ENCODE data around the gene RANBP1. TPM values are rescaled to one million over a fixed set of nuclear protein-coding genes. Genes with fewer than 3 reads are reported as not detected.

RANBP1 gene
- total RNA-seq, 1 donor from 2014 or later, result 233 TPM

DNA sequence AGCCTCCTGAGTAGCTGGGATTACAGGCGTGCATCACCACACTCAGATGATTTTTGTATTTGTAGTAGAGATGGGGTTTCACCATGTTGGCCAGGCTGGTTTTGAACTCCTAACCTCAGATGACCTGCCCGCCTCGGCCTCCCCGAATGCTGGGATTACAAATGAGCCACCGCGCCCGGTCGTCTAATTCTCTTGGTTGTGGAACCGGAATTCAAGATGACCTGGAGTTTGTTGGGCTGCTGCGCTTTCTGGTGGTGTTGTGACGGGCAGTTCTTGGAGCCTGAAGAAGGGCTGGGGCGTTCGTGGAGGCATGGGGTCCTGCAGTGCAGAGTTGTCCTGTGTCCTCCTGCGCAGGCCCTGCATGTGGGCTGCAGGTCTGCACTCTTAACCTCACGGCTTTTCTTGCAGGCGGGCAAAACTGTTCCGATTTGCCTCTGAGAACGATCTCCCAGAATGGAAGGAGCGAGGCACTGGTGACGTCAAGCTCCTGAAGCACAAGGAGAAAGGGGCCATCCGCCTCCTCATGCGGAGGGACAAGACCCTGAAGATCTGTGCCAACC lies 6.0 kb downstream of the RANBP1 start:
- intact Hi-C loops (cut with micrococcal nuclease), result no loop called here

DNA sequence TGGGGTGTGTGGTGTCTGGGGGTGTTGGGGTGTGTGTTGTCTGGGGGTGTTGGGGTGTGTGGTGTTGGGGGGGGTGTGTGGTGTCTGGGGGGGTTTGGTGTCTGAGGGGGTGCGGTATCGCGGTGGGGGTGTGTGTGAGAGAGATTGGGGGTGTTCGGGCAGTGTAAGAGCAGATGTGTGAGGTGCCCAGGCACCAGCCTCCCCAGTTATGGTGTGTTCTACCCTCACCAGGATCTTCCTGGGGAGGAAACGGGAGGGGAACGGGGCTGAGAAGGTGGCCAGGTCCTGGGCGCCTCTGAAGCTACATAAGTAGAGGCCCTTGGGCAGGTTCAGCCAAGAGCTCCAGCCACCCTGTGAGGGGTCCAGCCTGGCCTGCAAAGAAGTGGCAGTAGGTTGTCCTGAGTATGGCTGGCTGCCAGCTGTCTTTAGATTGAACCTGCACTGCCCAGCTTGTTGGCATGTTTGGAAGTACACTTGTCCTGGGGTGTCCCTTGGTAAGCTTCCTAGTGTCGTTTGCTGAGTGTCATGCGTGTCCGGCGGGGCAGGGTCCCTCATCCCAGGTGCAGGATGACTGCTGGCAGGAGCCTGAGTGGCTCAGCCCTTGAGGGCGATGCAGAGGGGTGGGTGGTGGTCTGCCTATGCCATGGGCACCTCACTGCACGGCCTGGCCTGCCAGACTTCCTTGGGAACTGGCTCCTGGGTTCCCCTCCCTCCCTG lies 7.6 kb downstream of the RANBP1 start:
- intact Hi-C loops (cut with micrococcal nuclease), result no loop called here

DNA sequence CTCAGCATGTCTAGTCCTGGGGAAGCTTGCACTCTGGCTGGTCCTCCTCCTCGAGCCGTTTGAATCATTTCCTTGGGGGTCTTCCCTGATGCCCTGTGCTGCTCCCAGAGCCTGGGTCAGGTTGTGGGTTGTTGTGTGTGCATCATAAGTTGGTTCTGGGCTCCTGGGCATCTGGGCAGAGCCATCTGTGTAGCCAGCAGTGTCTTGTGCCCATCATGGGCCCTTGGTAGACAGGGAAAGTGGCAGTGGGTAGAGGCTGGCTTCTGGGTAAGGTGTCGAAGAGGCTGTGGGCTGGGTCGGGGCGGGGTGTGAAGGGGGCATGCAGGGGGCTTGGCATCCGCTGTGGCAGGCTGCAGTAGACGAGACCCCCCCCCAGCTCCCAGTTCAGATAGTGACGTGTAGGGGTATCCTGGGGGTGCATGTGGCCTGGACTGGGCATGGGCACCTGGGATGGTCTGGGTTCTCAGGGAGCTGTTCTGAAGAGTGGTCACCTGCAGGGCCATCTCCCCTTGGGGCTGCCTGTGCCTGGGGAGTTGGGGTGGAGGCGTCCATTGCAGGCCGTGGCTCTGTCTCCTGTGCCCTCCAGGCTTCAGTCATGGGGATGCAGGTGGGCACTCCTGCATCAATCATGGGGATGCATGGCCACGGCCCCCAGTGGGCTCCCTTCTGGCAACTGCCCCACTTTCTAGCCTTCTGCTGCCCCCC lies 8.3 kb downstream of the RANBP1 start:
- intact Hi-C loops (cut with micrococcal nuclease), result no loop called here

DNA sequence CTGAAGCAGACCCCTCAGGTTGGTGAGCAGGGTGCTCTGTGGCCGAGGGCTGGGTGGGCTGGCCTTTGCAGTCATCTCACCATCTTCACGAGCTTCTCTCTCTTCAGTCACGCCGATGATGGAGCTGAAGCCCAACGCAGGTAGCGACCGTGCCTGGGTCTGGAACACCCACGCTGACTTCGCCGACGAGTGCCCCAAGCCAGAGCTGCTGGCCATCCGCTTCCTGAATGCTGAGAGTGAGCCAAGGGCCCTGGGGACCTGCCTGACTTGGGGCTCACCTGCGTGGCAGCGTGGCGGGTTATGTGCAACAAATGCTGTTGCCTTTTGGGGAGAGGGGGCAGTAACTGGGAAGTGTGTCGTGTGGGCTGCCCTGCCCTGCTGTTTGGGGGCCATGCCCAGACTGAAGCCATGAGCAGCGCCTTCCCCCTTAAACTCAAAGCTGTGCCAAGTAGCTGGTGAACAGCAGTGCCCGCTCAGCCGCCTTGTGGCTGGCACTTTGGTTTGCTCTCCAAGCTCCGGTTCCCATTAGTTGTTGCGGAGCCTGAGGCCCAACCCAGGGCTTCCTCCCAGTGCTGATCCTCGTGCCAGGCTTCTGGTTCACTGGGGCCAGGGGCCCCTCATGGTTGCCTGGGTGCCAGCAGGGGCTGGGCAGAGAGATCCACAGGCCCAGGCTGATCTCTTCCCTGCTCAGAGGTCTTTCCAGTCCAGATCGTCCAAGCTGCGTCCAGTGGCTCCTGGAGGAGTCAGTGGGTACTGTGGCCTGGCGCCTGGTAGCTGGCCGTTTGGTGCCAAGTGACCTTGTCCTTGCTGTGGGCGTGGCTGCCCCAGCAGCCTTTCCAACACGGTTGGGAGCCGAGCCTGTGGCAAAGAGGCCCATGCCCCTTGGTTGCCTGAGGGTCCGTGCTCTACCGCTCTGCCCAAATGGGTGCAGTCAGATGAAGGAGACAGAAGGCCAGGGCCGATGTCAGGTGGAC lies 9.6 kb downstream of the RANBP1 start:
- intact Hi-C loops (cut with micrococcal nuclease), result no loop called here

DNA sequence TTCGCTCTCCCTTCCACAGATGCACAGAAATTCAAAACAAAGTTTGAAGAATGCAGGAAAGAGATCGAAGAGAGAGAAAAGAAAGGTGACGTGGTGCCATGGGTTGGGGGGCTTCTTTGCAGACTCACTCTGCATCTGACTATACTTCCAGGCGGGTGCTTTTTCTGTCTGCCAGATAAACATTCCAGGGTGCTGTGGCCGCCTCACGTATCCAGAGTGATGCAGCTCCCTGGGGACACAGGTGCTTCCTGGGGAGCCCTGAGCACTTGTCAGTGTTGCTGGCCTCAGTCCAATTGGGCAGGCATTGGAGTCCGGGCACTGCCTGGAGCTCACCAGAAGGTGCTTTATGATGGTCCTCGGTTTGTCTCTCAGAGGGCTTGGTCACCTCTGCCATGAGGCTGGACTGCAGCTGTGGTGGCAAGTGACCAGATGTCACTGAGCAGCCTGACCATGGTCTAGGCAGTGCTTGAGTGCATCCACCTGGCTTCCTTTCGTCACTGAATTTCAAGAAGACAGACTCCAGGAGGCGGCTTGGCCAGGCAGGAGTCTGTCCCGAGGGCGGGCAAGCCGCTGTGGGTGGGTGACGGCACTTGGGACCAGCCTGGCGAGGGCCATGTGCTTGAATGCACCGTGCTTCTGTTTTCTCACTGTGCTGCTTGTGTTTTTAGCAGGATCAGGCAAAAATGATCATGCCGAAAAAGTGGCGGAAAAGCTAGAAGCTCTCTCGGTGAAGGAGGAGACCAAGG lies 10.6 kb downstream of the RANBP1 start:
- intact Hi-C loops (cut with micrococcal nuclease), result no loop called here

DNA sequence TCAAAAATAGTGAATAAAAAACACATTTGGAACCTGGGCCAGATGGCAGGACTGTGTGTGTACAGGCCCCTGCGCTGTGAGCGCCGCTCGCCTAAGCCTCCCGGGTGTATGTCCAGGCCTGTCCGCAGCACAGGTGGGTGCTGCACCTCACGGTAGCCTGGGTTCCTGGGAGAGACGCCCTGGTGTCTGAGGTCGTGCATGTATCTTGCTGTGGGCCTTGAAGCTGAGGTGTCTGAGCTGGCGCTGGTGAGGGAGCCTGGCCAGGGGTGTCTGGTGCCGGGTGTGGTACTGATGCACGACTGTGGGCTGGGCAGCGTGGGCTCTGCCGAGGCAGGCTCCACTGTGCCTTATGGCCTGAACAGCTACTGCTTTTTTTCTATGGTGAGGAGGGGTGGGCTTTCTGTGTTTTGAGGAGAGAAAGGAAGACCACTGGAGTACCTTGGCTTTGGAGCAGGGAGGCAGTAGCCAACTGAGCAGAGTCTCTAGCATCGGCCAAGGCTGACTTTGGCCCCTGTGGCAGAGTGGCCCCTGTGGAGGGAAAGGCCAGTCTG lies 11.5 kb downstream of the RANBP1 start:
- intact Hi-C loops (cut with micrococcal nuclease), result no loop called here

DNA sequence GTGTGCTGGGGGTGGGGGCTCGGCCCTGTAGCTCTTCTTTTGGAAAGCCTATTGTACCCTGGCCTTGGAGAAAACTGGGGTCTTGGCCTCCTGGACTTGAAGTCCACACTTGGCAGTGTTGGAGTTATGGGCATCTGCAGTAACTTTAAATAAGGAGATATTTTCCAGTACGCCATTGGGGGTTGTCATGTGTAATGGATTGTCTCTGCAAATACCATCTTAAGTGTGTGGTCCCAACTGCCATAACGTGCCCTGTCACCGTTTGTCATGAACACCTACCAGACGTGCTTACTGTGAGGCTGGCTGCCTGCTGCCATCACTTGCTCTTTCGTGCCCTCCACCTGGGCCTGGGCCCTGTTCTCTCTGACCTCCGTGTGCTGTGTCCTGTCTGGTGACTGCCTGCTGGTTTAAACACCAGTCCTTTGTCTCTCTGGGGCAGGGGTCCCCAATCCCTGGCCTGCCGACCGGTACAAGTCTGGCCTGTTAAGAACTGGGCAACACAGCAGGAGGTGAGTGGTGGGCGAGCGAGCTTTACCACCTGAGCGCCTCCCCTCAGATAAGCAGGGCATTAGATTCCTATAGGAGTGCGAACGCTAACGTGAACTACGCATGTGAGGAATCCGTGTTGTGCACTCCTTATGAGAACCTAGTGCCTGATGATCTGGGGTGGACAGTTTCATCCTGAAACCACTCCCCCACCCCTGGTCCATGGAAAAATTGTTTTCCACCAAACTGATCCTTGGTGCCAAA lies 12.1 kb downstream of the RANBP1 start:
- intact Hi-C loops (cut with micrococcal nuclease), result no loop called here

DNA sequence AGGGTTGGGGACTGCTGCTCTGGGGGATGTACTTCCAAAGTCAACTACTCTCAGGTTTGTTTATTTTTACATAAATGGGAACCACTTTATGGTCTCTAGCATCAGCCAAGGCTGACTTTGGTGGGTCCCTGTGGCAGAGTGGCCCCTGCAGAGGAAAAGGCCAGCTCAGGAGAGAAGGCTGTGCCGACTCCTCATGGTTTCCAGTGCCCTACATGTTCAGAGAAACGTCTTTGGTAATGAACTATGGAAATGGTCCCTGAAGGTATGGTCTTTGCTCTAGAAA lies 12.7 kb downstream of the RANBP1 start:
- intact Hi-C loops (cut with micrococcal nuclease), result no loop called here

DNA sequence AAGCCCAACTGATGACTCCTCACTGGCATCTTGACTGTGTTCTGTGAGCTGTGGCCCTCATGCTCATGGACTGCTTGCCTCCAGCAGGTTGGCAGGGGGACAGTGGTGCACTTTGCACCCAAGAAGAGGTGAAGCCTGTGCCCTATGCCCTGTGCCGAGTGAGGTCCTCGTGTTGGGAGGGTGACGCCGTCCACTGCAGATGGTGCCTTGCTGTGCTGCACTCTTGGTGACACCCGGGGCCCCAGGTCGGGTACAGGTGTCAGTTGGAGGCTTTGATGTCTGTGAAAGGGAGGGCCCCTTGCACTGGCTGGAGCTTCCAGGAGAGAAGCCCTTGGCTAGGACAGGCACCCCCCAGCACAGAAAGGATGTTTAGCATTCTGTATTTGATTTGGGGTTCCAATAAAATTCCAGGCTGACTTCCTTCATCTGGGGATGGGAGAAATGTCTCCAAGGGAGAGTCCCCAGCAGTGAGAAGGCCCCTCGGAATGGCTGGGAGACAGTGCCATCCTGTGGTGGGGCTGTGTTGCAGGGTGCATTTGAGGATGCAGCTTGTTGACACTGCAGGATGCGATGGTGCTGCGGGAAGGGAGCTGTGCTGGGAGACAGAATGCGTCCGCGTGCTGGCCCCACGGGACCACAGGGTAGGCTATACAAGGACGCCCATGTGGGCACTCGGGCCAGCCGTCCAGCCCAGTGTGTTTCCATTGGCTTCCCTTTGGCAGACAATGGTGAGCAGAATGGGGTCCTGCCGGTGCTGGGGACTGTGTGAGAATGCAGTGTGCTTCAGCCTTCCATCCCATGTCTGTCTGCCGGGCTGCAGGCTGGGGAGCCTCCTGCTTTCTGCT lies 13.2 kb downstream of the RANBP1 start:
- intact Hi-C loops (cut with micrococcal nuclease), result loop anchor here (1.0 kb wide), 1 partner anchor 159 kb away; no protein-coding TSS in a partner anchor

DNA sequence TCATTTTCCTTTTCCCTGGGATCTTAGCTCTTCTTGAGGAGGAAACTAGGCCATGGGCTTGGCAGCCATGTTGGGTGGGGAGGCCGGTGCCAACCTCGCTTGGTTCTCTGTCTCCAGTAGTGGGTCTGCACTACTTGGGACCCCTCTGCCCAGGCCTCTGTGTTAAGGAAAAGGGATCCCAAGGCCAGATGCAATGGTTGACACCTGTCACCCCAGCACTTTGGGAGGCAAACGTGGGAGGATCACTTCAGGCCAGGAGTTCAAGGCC lies 13.8 kb downstream of the RANBP1 start:
- intact Hi-C loops (cut with micrococcal nuclease), result loop anchor here (1.0 to 5.0 kb wide), 2 partner anchors 47 to 159 kb away; partner anchors contain the start of gene DGCR8

DNA sequence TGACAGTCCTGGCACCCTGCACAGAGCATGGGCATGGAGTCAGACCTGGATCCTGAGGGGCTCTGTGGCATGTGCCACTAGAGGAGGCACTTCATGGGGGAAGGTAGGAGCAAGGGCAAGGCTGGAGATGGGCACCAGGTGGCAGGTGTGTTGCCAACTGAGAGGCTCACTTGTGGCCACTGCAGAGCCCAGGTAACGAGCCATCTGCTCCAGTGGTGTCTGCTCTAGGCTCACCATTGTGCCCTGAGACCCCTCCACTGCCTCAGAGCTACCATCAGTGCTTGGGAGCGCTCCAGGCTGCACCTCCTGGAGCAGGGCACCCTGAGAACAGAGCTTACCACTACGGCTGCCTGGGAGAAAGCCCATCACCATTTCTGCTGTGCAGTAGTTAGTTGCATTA lies 14.4 kb downstream of the RANBP1 start:
- intact Hi-C loops (cut with micrococcal nuclease), result loop anchor here (5.0 kb wide), 1 partner anchor 48 kb away; the partner anchor contains the start of gene DGCR8

DNA sequence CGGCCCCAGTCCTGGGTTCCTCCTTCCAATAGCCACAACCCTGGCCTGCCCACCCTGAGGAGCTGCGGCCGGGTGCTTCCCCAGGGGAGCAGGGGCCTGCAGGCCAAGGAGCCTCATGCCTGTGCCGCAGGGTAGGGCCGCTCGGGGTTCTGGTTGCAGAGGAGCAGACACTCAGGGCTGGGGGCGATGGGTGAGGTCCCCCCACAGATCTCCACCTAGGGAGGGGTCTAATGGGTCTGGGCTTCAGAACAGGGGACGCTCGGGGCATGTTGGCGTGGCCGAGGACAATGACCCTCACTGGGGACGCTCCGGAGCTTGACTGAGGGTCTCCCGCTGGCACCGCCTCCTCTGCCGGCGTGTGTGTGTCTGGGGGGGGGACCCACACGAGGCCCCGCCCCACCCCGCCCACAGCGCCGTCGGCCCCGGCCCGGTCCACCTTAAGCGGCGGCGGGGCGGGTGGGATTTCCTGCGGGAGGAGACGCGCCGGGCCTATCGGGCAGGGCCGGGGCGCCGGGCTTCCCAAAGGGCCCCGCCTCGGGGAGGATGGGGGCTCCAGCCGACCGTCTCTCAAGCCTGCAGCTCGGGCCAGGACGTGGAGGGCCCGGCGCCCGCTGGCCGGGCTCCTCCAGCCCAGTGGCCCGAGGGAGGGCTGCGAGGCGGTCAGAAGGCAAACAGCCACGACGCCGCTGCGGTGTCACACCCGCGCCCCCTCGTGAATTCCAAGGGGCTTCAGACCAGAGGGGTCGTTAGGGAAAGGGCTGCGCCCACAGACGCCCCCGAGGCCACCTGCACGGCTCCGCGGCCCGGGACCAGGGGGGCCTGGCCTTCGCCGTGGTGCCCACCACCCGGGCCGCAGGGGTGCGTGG lies 15.1 kb downstream of the RANBP1 start:
- intact Hi-C loops (cut with micrococcal nuclease), result loop anchor here (1.0 to 5.0 kb wide), 4 partner anchors 14 to 168 kb away; partner anchors contain the start of genes DGCR8 and TRMT2A

DNA sequence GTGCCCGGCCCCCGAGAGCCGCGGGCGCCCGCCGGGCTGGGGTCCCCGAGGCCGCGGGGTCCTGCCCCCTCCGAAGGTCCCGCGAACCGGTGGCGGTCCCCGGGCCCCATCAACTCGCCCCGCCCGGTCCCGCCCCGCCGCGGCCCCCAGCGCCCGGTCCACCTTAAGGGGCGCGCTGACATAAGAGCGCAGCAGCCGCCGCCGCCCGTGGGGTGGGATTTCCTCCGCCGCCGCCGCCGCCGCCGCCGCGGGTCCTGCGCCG lies 15.6 kb downstream of the RANBP1 start, which contains the start of gene ZDHHC8:
Gene ZDHHC8, plus strand, starts transcription at position 208 of the 262 bp plus-strand sequence. CDS start 144 bp downstream, outside the sequence.
- intact Hi-C loops (cut with micrococcal nuclease), result loop anchor here (1.0 to 5.0 kb wide), 4 partner anchors 14 to 168 kb away; partner anchors contain the start of genes DGCR8 and TRMT2A

DNA sequence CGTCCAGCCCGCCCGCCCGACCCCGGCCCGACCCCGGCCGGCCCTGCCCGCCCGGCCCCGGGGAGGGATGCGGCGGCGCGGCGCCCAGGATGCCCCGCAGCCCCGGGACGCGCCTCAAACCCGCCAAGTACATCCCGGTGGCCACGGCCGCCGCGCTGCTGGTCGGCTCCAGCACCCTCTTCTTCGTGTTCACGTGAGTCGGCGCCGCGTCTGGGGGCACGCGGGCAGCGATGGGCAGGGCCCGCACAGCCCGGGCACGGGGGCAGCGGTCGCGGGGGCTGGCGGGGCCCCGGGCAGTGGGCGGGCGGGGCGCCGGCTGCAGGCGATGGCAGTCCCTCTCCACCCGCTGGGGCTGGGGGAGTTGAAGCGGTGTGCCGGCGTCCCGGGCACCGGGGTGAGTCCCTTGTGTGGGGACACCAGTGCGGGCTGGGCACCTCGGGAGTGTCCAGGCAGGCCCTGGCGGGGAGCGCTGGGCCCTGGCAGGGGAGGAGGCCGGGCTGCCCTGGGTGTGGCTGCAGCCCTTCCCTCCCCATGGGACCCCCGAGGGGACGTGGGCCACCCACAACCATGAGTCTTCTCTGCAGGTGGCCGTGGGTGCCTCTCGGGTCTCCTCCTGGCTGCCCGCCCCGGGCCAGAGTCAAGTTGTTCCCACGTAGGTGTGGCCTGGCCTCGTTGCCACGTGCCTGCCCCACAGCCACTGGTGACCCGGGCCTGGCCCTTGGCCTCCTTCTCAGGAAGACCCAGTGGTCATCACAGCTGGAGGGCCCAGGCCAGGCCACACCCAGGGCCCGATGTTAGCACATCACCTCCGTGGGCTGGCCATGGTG lies 16.2 kb downstream of the RANBP1 start:
- intact Hi-C loops (cut with micrococcal nuclease), result loop anchor here (1.0 to 5.0 kb wide), 4 partner anchors 15 to 167 kb away; partner anchors contain the start of genes DGCR8 and TRMT2A

DNA sequence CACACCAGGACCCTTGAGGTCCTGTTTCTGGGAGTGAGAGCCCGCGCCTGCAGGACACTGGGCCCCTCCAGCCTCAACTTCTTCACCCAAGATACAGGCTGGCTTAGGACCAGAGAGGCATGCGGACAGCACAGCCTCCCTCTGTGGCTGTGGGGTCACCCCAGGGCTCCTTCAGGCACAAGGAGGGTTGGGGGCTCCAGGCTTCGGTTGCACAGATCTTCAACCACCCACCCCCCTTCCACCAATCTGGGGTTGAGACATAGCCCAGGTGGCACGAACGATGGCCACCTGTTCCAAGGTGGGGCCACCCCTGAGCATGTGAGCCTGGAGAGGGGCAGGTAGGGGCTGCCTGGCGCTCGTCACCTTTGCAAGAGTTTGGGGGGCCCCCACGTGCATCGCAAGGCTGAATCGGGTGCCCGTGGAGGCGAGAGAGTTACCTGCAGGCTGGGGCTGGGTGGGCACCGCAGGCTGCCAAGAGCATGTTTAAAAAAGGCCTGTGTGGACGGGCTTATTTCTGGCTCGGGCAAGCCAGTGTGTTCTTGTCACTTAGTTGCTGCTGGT lies 16.9 kb downstream of the RANBP1 start:
- intact Hi-C loops (cut with micrococcal nuclease), result loop anchor here (5.0 kb wide), 1 partner anchor 50 kb away; the partner anchor contains the start of gene DGCR8

DNA sequence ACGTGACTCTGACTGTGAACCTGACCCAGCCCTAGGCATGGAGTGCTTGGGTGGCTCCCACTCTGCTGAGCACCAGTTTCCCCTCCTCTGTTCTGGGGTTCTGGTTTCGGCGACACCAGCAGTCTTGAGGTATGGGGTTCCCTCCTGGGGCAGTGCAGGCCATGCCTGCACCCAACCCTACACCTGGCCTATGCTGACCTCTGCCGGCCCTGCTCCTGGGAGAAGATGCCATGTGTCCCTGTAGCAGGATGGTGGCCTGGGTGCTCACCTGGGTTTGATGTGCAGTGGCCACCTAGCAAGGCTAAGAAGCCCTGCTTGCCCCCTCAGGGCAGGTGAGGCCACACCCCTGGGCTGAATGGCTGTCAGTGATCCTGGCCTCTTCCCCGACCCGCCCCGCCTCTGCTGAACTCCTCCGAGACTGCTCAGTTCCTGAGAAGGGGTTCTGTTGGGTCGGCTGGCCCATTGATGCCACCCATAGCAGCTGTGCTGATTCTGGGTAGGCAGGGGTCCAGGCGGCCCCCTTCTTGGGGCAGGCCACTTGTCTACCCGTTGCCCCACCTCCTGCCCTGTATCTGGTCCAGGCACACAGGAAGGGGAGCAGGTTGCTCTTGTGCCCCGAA lies 18.1 kb downstream of the RANBP1 start:
- intact Hi-C loops (cut with micrococcal nuclease), result loop anchor here (5.0 kb wide), 1 partner anchor 52 kb away; the partner anchor contains the start of gene DGCR8
